ENCODE measurements around the gene SEMA4A.
A peak's percentile ranks its signal among the peaks of the same experiment; 100 is the strongest.

The SEMA4A gene

GRCh38 chr1:156135930-156136871, 17.2 kb upstream of the SEMA4A start:
- DNase-seq (ENCODE audit: low spot score) = no peak

GRCh38 chr1:156136970-156137483, 16.4 kb upstream of the SEMA4A start:
- DNase-seq (ENCODE audit: low spot score) = no peak

GRCh38 chr1:156138458-156138867, 14.9 kb upstream of the SEMA4A start:
- no peak for DNase-seq (ENCODE audit: low spot score)

GRCh38 chr1:156140879-156141707, 12.3 kb upstream of the SEMA4A start:
- DNase-seq (ENCODE audit: low spot score) = no peak

- DNase-seq (ENCODE audit: low spot score) = no peak
Observed at GRCh38 chr1:156143765-156144489, 9.5 kb upstream of the SEMA4A start.

GRCh38 chr1:156144742-156145141, 8.6 kb upstream of the SEMA4A start:
- no peak for DNase-seq (ENCODE audit: low spot score)

- DNase-seq (ENCODE audit: low spot score) = no peak
Observed at GRCh38 chr1:156145650-156146019, 7.8 kb upstream of the SEMA4A start.

GRCh38 chr1:156146020-156146768, 7.2 kb upstream of the SEMA4A start:
- peak; percentile 97 for DNase-seq (ENCODE audit: low spot score)

- DNase-seq (ENCODE audit: low spot score) = no peak
Observed at GRCh38 chr1:156146769-156147405, 6.5 kb upstream of the SEMA4A start.

DNA sequence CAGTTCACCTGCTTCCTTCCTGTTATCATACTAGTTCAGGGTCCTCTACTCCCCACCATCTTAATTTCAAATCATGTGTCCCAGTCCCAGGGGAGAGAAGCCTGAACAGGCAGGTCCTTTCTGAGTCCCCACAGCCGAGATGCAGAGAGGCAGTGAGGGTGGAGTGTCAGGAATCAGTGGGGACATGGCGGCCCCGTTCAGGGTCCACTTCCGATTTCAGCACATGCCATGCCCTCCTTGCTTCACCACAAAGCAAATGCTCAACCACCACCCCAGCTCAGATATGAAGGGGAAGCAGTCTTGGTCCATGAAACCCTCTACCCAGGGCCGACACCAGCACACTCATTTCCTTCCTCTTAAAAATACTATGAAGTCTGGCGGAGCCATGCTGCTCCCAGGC, 5.2 kb upstream of the SEMA4A start:
- DNase-seq (ENCODE audit: low spot score) = no peak

DNA sequence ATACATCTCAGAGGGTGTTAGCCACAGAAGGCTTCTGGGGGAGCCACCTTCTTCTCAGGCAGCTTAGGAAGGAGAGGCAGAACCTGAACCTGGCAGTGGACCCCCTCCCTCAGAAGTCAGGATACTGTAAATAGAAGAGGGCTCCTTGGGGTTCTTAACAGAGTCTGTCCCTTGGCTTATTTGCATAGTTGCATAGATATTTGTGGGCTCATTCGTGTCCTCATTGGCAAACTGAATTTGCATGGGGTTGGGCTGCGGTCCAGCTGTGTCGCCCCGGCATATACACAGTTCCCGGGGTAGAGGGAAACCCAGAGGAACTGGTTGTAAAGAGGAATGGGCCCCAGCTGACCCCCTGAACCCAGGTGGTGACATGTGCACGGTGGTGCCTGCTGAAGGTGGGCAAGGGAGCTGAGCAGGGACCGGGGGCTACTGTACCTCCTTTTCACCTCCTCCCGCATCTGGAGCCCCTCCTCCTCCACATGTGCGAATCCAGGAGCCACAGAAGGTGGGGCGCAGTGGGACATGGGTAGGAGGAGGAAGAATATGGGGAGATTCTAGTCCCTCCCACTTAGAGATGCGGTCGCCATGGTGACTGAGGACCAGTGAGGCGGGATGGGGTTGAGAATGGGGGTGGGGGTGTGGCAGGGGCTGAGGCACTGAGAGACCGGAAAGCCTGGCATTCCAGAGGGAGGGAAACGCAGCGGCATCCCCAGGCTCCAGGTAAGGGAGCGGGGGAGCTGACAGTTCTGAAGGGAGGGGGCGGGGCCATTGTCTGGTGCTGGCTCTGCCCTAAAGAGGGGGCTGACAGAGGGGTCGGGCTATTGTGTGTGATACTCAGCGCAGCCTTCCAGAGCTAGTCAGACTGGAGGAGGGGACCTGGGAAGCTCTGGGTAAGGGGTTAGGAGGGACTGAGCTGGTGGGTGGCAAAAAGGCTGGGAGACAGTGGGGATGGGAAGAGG, 3.7 kb upstream of the SEMA4A start:
- DNase-seq (ENCODE audit: low spot score) = no peak

- no peak for DNase-seq (ENCODE audit: low spot score)
Observed at GRCh38 chr1:156150333-156151011, 2.9 kb upstream of the SEMA4A start.

- DNase-seq (ENCODE audit: low spot score) = peak; percentile 60
Observed at GRCh38 chr1:156151093-156151688, 2.2 kb upstream of the SEMA4A start.

DNA sequence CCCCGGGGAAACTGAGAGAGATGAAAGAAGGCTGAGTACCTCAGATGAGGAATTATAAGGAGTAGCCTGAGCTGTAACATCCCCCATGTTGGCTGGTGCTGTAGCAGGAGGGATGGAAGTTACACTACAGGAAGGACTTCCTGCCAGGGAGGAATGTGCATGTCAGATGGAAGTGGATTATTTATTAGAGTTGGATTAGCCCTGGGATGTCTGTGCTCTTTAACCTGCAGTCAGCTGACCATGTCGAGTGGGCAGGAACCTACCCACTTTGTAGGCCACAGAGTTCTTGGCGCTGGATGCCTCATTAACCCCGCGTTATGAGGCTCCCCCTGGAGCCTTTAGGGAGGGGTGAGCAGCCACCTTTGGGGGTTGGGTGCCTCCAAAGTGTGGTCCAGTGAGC, 757 bp upstream of the SEMA4A start:
- peak; percentile 96 for DNase-seq (ENCODE audit: low spot score)

DNA sequence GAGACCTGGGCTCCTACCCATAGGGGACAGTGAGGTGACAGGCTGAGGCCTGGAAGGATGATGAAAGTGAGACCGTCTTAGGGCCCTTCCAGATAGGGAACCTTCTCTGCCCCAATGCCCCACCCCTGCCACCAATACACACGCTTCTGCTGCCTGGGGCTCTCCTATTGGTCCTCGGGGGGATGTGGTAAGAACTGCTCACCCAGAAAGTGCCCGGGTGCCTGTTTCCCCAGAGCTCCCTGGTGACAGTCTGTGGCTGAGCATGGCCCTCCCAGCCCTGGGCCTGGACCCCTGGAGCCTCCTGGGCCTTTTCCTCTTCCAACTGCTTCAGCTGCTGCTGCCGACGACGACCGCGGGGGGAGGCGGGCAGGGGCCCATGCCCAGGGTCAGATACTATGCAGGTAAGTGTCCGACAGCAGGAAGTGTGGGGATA, 948 bp downstream of the SEMA4A start:
- DNase-seq (ENCODE audit: low spot score) = no peak

GRCh38 chr1:156155756-156156510, 2.5 kb downstream of the SEMA4A start:
- no peak for DNase-seq (ENCODE audit: low spot score)

- DNase-seq (ENCODE audit: low spot score) = no peak
Observed at GRCh38 chr1:156157506-156157905, 4.1 kb downstream of the SEMA4A start.

- DNase-seq (ENCODE audit: low spot score) = no peak
Observed at GRCh38 chr1:156157966-156158365, 4.6 kb downstream of the SEMA4A start.

All from kidney tubule cell (primary cell).